HG03097 (cell line): Measurements from ENCODE around the gene SLC5A2.

Experiments
- ATAC-seq: cut with Tn5 transposase; IDR thresholded peaks from one replicate; pipeline ENCODE4 v1.9.1; 2021; ENCODE audit not compliant: unreplicated experiment, low FRiP score

Gene SLC5A2

DNA sequence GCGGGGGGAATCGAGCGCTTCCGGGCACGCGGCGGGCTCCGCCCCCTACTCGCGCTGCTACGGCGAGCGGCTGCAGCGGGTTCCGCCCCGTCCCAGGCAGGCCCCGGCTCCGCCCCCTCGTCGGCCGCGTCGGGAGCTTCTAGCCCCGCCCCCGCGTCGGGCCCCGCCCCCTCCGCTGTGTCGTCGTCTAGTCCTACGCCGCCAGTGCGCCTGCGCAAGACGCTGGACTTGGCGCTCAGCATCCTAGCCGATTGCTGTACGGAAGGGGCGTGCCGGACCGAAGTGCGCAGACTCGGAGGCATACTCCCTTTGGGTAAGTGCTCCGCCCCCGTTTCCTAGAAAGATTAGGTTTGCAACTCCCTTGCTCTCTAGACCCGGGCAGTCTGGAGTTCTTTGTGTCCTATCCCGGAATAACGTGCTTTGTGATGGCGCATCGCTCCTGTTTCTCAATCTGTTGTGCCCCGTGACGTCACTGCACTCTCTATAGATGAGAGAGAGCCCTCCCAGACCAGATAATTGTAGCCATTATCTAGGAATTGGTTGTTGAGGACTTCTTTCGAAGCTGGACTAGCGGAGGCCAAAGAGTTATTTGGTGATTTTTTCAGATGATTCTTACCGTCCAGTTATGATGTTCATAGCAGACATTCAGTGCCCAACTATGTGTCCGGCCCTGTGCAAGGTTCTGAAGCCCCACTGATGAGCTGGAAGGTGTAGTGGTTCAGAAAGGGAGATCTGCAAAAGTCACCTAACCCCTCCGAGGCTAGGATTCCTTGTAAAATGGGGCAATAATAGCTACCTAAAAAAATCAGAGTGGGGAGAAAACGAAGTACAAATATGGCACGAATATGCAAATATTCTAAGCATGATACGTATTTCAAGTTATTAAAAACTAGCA, 23.0 kb upstream of the SLC5A2 start:
- peak; percentile 69 for ATAC-seq

DNA sequence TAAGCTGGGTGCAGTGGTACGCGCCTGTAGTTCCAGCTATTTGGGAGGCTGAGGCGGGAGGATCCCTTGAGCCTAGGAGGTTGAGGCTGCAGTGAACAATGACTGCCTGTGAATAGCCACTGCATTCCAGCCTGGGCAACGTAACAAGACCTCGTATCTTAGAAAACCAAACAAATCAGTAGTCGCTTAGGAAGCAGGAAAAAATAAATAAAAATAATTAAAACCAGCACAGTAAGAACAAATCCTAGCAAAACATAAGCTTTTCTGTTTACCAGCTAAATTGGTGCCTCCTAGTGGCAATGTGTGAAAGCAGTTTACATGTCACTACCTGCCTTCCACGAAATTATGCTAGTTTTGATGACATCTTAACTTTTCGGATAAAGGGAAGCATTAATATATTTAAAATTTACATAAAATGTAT, 22.3 kb upstream of the SLC5A2 start:
- ATAC-seq: no peak

GRCh38 chr16:31461201-31461920, 21.6 kb upstream of the SLC5A2 start:
- ATAC-seq: no peak

DNA sequence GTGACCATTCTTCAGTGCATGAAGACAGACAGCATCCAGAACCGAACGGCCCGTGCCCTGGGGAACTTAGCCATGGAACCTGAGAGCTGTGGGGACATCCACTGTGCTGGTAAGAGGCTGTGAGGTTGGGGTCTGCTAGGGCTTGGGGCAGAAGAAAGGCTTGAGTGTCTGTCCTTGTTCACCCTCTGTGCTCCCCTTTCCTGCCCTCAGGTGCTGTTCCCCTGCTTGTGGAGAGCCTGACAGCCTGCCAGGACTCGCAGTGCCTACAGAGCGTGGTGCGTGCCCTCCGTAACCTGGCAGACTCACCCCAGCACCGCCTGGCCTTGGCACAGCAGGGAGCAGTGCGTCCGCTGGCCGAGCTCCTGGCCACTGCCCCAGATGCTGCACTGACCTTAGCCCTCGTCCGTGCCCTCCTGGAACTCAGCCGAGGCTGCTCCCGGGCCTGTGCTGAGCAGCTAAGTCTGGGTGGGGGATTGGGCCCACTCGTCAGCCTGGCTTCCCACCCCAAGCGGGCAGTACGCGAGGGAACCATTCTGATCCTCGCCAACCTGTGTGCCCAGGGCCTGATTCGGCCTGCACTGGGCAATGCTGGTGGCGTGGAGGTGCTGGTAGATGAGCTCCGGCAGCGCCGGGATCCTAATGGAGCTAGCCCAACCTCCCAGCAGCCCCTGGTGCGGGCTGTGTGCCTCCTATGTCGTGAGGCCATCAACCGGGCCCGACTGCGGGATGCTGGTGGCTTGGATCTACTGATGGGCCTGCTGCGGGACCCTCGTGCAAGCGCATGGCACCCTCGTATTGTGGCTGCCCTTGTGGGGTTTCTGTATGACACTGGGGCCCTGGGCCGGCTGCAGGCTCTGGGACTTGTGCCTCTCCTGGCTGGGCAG, 20.8 kb upstream of the SLC5A2 start:
- ATAC-seq: no peak

GRCh38 chr16:31464348-31464769, 18.6 kb upstream of the SLC5A2 start:
- no peak for ATAC-seq

DNA sequence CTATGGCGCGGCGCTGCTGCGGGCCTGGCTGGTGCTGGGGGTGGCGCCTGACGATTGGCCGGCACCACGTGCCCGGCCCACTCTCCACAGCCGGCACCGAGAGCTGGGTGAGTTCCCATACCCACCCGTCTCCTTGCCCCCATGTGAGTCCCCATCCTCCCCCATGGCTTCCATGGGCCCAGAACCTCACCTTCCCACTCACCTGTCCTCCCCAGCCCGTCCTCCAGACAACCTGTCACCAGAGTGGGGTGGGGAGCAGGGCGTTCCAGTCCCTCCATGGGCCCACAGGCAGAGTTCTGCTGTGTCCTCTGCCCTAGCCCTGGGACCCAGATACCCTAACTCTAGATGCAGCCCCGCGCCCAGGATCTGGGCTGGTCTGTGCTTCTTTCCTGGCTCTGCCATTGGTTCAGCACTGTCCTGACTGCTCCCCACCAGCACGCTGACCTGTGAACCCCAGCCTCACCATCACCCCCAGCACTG, 18.1 kb upstream of the SLC5A2 start:
- no peak for ATAC-seq

GRCh38 chr16:31465788-31466370, 17.0 kb upstream of the SLC5A2 start:
- no peak for ATAC-seq

DNA sequence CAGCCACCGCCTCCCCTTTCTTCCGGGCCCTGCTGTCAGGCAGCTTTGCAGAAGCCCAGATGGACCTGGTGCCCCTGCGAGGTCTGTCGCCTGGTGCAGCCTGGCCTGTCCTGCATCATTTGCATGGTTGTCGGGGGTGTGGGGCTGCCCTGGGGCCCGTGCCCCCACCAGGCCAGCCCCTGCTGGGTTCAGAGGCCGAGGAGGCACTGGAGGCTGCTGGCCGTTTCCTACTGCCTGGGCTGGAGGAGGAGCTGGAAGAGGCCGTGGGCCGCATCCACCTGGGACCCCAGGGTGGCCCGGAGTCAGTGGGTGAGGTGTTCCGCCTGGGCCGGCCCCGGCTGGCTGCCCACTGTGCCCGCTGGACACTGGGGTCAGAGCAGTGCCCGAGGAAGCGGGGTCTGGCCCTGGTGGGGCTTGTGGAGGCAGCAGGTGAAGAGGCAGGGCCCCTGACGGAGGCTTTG, 16.5 kb upstream of the SLC5A2 start:
- no peak for ATAC-seq

- peak; percentile 51 for ATAC-seq
These were observed 15.7 kb upstream of the SLC5A2 start for GRCh38 chr16:31467151-31467773.

- ATAC-seq: no peak
These were observed 15.1 kb upstream of the SLC5A2 start for GRCh38 chr16:31467858-31468257.

DNA sequence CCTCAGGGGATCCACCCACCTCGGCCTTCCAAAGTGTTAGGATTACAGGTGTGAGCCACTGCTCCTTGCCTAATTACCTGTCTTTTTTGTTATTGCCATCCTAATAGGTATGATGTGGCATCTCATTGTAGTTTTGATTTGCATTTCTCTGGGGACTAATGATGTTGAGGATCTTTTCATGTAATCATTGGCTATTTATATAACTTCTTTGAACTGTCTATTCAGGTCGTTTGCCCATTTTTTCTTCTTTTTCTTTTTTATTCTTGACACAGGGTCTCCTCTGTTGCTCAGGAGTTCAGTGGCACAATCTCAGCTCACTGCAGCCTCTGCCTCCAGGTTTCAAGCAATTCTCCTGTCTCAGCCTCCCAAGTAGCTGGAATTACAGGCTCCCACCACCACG, 12.3 kb upstream of the SLC5A2 start:
- no peak for ATAC-seq

GRCh38 chr16:31471241-31471874, 11.6 kb upstream of the SLC5A2 start:
- no peak for ATAC-seq

- no peak for ATAC-seq
These were observed 10.8 kb upstream of the SLC5A2 start, which contains the start of gene TGFB1I1 for GRCh38 chr16:31471875-31472708. Gene TGFB1I1, plus strand, starts transcription at chr16:31472152. Its CDS starts 37 bp downstream, at chr16:31472189.

GRCh38 chr16:31472709-31473203, 10.2 kb upstream of the SLC5A2 start:
- ATAC-seq: no peak

- no peak for ATAC-seq
These were observed 9.5 kb upstream of the SLC5A2 start for GRCh38 chr16:31473264-31473984.

DNA sequence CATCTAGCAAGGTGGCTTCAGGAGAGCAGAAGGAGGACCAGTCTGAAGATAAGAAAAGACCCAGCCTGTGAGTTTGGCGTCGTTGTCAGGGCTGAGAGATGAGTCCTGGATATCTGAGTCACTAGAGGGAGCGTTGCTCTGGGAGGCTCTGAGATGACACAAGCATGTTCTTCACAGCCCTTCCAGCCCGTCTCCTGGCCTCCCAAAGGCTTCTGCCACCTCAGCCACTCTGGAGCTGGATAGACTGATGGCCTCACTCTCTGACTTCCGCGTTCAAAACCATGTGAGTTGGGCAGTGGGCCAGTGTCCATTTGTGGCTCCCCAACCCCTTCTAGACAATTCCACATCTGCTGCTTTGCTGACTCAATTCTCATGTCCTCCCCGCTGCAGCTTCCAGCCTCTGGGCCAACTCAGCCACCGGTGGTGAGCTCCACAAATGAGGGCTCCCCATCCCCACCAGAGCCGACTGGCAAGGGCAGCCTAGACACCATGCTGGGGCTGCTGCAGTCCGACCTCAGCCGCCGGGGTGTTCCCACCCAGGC, 8.7 kb upstream of the SLC5A2 start:
- ATAC-seq: no peak
